Measurements from ENCODE around the gene MAP2. TPM values are rescaled to one million over a fixed set of nuclear protein-coding genes. Genes with fewer than 3 reads are reported as not detected.

Gene MAP2
- total RNA-seq, 1 donor: 2.2 TPM

DNA sequence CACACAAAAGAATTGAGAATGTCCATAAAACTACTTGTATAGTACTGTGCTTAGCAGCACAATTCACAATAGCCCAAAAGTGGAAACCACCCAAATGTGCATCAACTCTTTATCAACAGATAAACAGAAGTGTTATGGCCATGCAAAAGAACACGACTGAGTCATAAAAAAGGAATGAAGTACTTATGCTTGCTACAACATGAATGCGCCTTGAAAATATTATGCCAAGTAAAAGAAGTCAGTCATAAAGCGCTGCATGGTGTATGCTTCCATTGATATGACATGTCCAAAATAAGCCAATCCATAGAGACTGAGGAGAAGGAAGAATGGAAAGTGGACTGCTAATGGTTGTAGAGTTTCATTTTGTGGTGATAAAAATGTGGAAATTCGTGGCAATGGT, 12.1 kb upstream of the MAP2 start:
- no peaks in the 10 kb centered on the region for H3K9me3 ChIP-seq (ENCODE audit: low read depth, low read length)
- no peaks in the 10 kb centered on the region for H4K20me1 ChIP-seq (ENCODE audit: insufficient read depth, low read length)
- H3K4me1 ChIP-seq (ENCODE audit: insufficient read depth, low read length): no peaks in the 10 kb centered on the region
- no peaks in the 10 kb centered on the region for H3K79me2 ChIP-seq (ENCODE audit: insufficient read depth, low read length)
- DNase-seq (ENCODE audit: insufficient read length, low spot score, missing footprints): no peak
- no peak for TF ChIP-seq CTCF (IDR thresholded peaks at IDR 0.05; ENCODE audit: extremely low read depth, low read depth, low read length)
- no peaks in the 10 kb centered on the region for H3K36me3 ChIP-seq (ENCODE audit: insufficient read depth, low read length)
- H3K27ac ChIP-seq (ENCODE audit: low read depth, low read length): no peak overlapping the region
- no peaks in the 10 kb centered on the region for H3K27me3 ChIP-seq (ENCODE audit: insufficient read depth, low read length)
- H3K4me3 ChIP-seq (ENCODE audit: insufficient read depth, low read length): no peak overlapping the region
- no peak overlapping the region for H2AFZ ChIP-seq (ENCODE audit: low read length)
- no peak overlapping the region for H3K4me2 ChIP-seq (ENCODE audit: insufficient read depth, low read length)

GRCh38 chr2:209413311-209414014, 10.4 kb upstream of the MAP2 start:
- no peak overlapping the region for H3K4me2 ChIP-seq (ENCODE audit: insufficient read depth, low read length)
- no peaks in the 10 kb centered on the region for H3K4me1 ChIP-seq (ENCODE audit: insufficient read depth, low read length)
- H4K20me1 ChIP-seq (ENCODE audit: insufficient read depth, low read length): no peaks in the 10 kb centered on the region
- H3K27me3 ChIP-seq (ENCODE audit: insufficient read depth, low read length): no peaks in the 10 kb centered on the region
- H3K9me3 ChIP-seq (ENCODE audit: low read depth, low read length): no peaks in the 10 kb centered on the region
- H3K79me2 ChIP-seq (ENCODE audit: insufficient read depth, low read length): no peaks in the 10 kb centered on the region
- no peak overlapping the region for H2AFZ ChIP-seq (ENCODE audit: low read length)
- no peak for DNase-seq (ENCODE audit: insufficient read length, low spot score, missing footprints)
- no peak overlapping the region for H3K27ac ChIP-seq (ENCODE audit: low read depth, low read length)
- no peak overlapping the region for H3K4me3 ChIP-seq (ENCODE audit: insufficient read depth, low read length)
- TF ChIP-seq CTCF (IDR thresholded peaks at IDR 0.05; ENCODE audit: extremely low read depth, low read depth, low read length): no peak
- H3K36me3 ChIP-seq (ENCODE audit: insufficient read depth, low read length): no peaks in the 10 kb centered on the region

GRCh38 chr2:209416913-209417312, 6.9 kb upstream of the MAP2 start:
- no peaks in the 10 kb centered on the region for H3K27me3 ChIP-seq (ENCODE audit: insufficient read depth, low read length)
- no peak for DNase-seq (ENCODE audit: insufficient read length, low spot score, missing footprints)
- H3K79me2 ChIP-seq (ENCODE audit: insufficient read depth, low read length): no peaks in the 10 kb centered on the region
- no peaks in the 10 kb centered on the region for H3K9me3 ChIP-seq (ENCODE audit: low read depth, low read length)
- H3K36me3 ChIP-seq (ENCODE audit: insufficient read depth, low read length): no peaks in the 10 kb centered on the region
- no peaks in the 10 kb centered on the region for H4K20me1 ChIP-seq (ENCODE audit: insufficient read depth, low read length)
- no peak overlapping the region for H3K4me2 ChIP-seq (ENCODE audit: insufficient read depth, low read length)
- H3K4me3 ChIP-seq (ENCODE audit: insufficient read depth, low read length): no peak overlapping the region
- no peaks in the 10 kb centered on the region for H3K4me1 ChIP-seq (ENCODE audit: insufficient read depth, low read length)
- no peak overlapping the region for H3K27ac ChIP-seq (ENCODE audit: low read depth, low read length)
- TF ChIP-seq CTCF (IDR thresholded peaks at IDR 0.05; ENCODE audit: extremely low read depth, low read depth, low read length): no peak
- H2AFZ ChIP-seq (ENCODE audit: low read length): no peak overlapping the region

GRCh38 chr2:209422191-209422754, 1.6 kb upstream of the MAP2 start:
- H3K4me3 ChIP-seq (ENCODE audit: insufficient read depth, low read length): no peak overlapping the region
- H3K4me1 ChIP-seq (ENCODE audit: insufficient read depth, low read length): peaks cover 18% of the 10 kb centered on the region
- no peak for TF ChIP-seq CTCF (IDR thresholded peaks at IDR 0.05; ENCODE audit: extremely low read depth, low read depth, low read length)
- no peaks in the 10 kb centered on the region for H3K36me3 ChIP-seq (ENCODE audit: insufficient read depth, low read length)
- H3K27ac ChIP-seq (ENCODE audit: low read depth, low read length): no peak overlapping the region
- DNase-seq (ENCODE audit: insufficient read length, low spot score, missing footprints): no peak
- H3K9me3 ChIP-seq (ENCODE audit: low read depth, low read length): no peaks in the 10 kb centered on the region
- H4K20me1 ChIP-seq (ENCODE audit: insufficient read depth, low read length): no peaks in the 10 kb centered on the region
- peaks cover 3% of the 10 kb centered on the region for H3K27me3 ChIP-seq (ENCODE audit: insufficient read depth, low read length)
- H2AFZ ChIP-seq (ENCODE audit: low read length): no peak overlapping the region
- H3K79me2 ChIP-seq (ENCODE audit: insufficient read depth, low read length): no peaks in the 10 kb centered on the region
- no peak overlapping the region for H3K4me2 ChIP-seq (ENCODE audit: insufficient read depth, low read length)
